ENCODE measurements around the gene FHL3. TPM values are rescaled to one million over a fixed set of nuclear protein-coding genes. Genes with fewer than 3 reads are reported as not detected.

The FHL3 gene
- total and polyA plus RNA-seq, 9 of the 15 experiments (the other 6 are each of a cell fraction or from before 2014, with no cell fraction given) = 6.1 to 144 (median 34.1) TPM

GRCh38 chr1:38012363-38013226, 7.3 kb upstream of the FHL3 start, which contains the start of gene UTP11 (continued):
- TF ChIP-seq ZBED1 (IDR thresholded peaks at IDR 0.05) (no peak; the same call in 1 of the 2 replicates), LCOR (CRISPR knock-in tag; IDR thresholded peaks at IDR 0.05) (peak; percentile 98), HDAC6 (IDR thresholded peaks at IDR 0.05; ENCODE audit: low read depth, low read length) (no peak), ZBTB40 (IDR thresholded peaks at IDR 0.05) (peak; percentile 99), ZBTB40 (CRISPR knock-in tag; IDR thresholded peaks at IDR 0.05) (no peak; the same call in 1 of the 2 replicates), BCL6 (CRISPR knock-in tag; IDR thresholded peaks at IDR 0.05) (peak; percentile 90), ZBTB8A (IDR thresholded peaks at IDR 0.05; ENCODE audit: partially characterized antibody) (no peak), RAD51 (IDR thresholded peaks at IDR 0.05; ENCODE audit: borderline replicate concordance, low read depth) (peak; percentile 93), NR2F6 (CRISPR knock-in tag; IDR thresholded peaks at IDR 0.05) (peak; percentile 46; the same call in 1 of the 2 replicates), MYBL2 (IDR thresholded peaks at IDR 0.05; ENCODE audit: low read depth) (no peak), MYBL2 (CRISPR knock-in tag; IDR thresholded peaks at IDR 0.05; ENCODE audit: borderline replicate concordance) (no peak), NCOR1 (IDR thresholded peaks at IDR 0.05) (0 out of 2 replicates have a peak, but pooled peaks have one; percentile 38), ELF2 (CRISPR knock-in tag; IDR thresholded peaks at IDR 0.05) (peak; percentile 78; the same call in 1 of the 2 replicates), KLF6 (CRISPR knock-in tag; IDR thresholded peaks at IDR 0.05; ENCODE audit: borderline replicate concordance) (peak; percentile 95), ZNF707 (CRISPR knock-in tag; conservative IDR thresholded peaks at IDR 0.05) (peak; percentile 82), ZEB2 (IDR thresholded peaks at IDR 0.05) (no peak), ZNF174 (CRISPR knock-in tag; IDR thresholded peaks at IDR 0.05) (0 out of 2 replicates have a peak, but pooled peaks have one; percentile 77), ARID1B (IDR thresholded peaks at IDR 0.05) (peak; percentile 48; the same call in 1 of the 2 replicates)
- TF ChIP-seq, protein P1, sequence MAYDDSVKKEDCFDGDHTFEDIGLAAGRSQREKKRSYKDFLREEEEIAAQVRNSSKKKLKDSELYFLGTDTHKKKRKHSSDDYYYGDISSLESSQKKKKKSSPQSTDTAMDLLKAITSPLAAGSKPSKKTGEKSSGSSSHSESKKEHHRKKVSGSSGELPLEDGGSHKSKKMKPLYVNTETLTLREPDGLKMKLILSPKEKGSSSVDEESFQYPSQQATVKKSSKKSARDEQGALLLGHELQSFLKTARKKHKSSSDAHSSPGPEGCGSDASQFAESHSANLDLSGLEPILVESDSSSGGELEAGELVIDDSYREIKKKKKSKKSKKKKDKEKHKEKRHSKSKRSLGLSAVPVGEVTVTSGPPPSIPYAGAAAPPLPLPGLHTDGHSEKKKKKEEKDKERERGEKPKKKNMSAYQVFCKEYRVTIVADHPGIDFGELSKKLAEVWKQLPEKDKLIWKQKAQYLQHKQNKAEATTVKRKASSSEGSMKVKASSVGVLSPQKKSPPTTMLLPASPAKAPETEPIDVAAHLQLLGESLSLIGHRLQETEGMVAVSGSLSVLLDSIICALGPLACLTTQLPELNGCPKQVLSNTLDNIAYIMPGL (CRISPR knock-in tag; IDR thresholded peaks at IDR 0.05) = peak; percentile 97
